ENCODE results near the gene CEP192.

CEP192 gene

DNA sequence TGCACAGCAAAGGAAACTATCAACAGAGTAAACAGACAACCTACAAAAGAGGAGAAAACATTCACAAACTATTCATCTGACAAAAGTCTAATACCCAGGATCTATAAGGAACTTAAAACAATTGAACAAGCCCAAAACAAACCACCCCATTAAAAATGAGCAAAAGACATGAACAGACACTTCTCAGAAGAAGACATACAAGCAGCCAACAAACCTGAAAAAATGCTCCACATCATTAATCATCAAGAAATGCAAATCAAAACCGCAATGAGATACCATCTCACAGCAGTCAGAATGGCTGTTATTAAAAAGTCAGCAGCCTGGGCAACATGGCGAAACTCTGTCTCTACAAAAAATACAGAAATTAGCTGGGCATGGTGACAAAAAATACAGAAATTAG is 117.2 kb downstream of the CEP192 start (continued):
- TF ChIP-seq, protein P1, sequence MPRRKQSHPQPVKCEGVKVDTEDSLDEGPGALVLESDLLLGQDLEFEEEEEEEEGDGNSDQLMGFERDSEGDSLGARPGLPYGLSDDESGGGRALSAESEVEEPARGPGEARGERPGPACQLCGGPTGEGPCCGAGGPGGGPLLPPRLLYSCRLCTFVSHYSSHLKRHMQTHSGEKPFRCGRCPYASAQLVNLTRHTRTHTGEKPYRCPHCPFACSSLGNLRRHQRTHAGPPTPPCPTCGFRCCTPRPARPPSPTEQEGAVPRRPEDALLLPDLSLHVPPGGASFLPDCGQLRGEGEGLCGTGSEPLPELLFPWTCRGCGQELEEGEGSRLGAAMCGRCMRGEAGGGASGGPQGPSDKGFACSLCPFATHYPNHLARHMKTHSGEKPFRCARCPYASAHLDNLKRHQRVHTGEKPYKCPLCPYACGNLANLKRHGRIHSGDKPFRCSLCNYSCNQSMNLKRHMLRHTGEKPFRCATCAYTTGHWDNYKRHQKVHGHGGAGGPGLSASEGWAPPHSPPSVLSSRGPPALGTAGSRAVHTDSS (tag by site-specific recombination; IDR thresholded peaks at IDR 0.05), result no peak
- TF ChIP-seq ZNF677 (tag by site-specific recombination; IDR thresholded peaks at IDR 0.05) (no peak), SCRT1 (tag by site-specific recombination; IDR thresholded peaks at IDR 0.05; ENCODE audit: borderline replicate concordance) (no peak), ZFP41 (tag by site-specific recombination; IDR thresholded peaks at IDR 0.05; ENCODE audit: borderline replicate concordance) (no peak), ZNF121 (tag by site-specific recombination; IDR thresholded peaks at IDR 0.05) (no peak)
- TF ChIP-seq, protein P2, sequence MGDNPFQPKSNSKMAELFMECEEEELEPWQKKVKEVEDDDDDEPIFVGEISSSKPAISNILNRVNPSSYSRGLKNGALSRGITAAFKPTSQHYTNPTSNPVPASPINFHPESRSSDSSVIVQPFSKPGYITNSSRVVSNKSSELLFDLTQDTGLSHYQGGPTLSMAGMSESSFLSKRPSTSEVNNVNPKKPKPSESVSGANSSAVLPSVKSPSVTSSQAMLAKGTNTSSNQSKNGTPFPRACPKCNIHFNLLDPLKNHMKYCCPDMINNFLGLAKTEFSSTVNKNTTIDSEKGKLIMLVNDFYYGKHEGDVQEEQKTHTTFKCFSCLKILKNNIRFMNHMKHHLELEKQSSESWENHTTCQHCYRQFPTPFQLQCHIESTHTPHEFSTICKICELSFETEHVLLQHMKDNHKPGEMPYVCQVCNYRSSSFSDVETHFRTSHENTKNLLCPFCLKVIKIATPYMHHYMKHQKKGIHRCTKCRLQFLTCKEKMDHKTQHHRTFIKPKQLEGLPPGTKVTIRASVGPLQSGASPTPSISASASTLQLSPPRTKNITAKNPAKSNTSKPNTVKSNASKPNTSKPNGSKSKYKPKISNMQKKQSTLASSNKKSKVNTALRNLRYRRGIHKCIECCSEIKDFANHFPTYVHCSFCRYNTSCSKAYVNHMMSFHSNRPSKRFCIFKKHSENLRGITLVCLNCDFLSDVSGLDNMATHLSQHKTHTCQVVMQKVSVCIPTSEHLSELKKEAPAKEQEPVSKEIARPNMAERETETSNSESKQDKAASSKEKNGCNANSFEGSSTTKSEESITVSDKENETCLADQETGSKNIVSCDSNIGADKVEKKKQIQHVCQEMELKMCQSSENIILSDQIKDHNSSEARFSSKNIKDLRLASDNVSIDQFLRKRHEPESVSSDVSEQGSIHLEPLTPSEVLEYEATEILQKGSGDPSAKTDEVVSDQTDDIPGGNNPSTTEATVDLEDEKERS (tag by site-specific recombination; IDR thresholded peaks at IDR 0.05), result no peak
- TF ChIP-seq, protein P3, sequence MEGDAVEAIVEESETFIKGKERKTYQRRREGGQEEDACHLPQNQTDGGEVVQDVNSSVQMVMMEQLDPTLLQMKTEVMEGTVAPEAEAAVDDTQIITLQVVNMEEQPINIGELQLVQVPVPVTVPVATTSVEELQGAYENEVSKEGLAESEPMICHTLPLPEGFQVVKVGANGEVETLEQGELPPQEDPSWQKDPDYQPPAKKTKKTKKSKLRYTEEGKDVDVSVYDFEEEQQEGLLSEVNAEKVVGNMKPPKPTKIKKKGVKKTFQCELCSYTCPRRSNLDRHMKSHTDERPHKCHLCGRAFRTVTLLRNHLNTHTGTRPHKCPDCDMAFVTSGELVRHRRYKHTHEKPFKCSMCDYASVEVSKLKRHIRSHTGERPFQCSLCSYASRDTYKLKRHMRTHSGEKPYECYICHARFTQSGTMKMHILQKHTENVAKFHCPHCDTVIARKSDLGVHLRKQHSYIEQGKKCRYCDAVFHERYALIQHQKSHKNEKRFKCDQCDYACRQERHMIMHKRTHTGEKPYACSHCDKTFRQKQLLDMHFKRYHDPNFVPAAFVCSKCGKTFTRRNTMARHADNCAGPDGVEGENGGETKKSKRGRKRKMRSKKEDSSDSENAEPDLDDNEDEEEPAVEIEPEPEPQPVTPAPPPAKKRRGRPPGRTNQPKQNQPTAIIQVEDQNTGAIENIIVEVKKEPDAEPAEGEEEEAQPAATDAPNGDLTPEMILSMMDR (tag by site-specific recombination; IDR thresholded peaks at IDR 0.05), result no peak

- CTCF ChIA-PET, result no interaction called here
- peaks cover 55 to 57% of the 10 kb centered on the region in 2 experiments for H3K36me3 ChIP-seq (ENCODE audit: control insufficient read depth in 2 of 2, insufficient read depth in 1 of 2, low read length in 2 of 2)
Measured at GRCh38 chr18:13110559-13110958, 119.4 kb downstream of the CEP192 start.

GRCh38 chr18:13112982-13113381 is 121.8 kb downstream of the CEP192 start:
- POLR2A ChIA-PET, result interaction anchor here (1.2 kb wide), 1 partner anchor 12 kb away, joined by 4 read pairs; no protein-coding TSS in a partner anchor
- Histone ChIP-seq H3K36me3 (ENCODE audit: control insufficient read depth in 2 of 2, insufficient read depth in 1 of 2, low read length in 2 of 2) (peaks cover 45 to 48% of the 10 kb centered on the region in 2 experiments), H3K4me1 (ENCODE audit: control insufficient read depth, insufficient read depth, low read length) (no peaks in the 10 kb centered on the region), H3K27ac (ENCODE audit: extremely low read depth, low read depth, low read length) (no peak overlapping the region), H3K9me3 (ENCODE audit: control insufficient read depth, insufficient read depth, low read depth, low read length) (no peaks in the 10 kb centered on the region), H3K4me3 (ENCODE audit: low read depth, low read length) (no peak overlapping the region)
- TF ChIP-seq, protein P3 (tag by site-specific recombination; IDR thresholded peaks at IDR 0.05), result peak; percentile 48; the same call in 1 of the 2 replicates
- TF ChIP-seq ZNF274 (IDR thresholded peaks at IDR 0.05; ENCODE audit: low read length) (no peak), ZNF274 (tag by site-specific recombination; IDR thresholded peaks at IDR 0.05; ENCODE audit: borderline replicate concordance) (no peak), ZSCAN30 (tag by site-specific recombination; IDR thresholded peaks at IDR 0.05) (no peak), PRDM1 (tag by site-specific recombination; IDR thresholded peaks at IDR 0.05) (no peak)
- CTCF ChIA-PET, result interaction anchor here (0.6 to 1.4 kb wide), 13 partner anchors 9 to 688 kb away, joined by 3 to 6 read pairs (median 3); no protein-coding TSS in a partner anchor

More at GRCh38 chr18:13110559-13110958, 119.4 kb downstream of the CEP192 start:
- Histone ChIP-seq H3K4me3 (ENCODE audit: low read depth, low read length) (no peak overlapping the region), H3K27ac (ENCODE audit: extremely low read depth, low read depth, low read length) (no peak overlapping the region), H3K9me3 (ENCODE audit: control insufficient read depth, insufficient read depth, low read depth, low read length) (no peaks in the 10 kb centered on the region), H3K4me1 (ENCODE audit: control insufficient read depth, insufficient read depth, low read length) (no peaks in the 10 kb centered on the region)
- POLR2A ChIA-PET, result no interaction called here
- no peak for TF ChIP-seq ZNF433 (tag by site-specific recombination; IDR thresholded peaks at IDR 0.05; ENCODE audit: low read depth)
- no peak for TF ChIP-seq ZNF280C (tag by site-specific recombination; IDR thresholded peaks at IDR 0.05)
- no peak for TF ChIP-seq ZNF830 (tag by site-specific recombination; IDR thresholded peaks at IDR 0.05; ENCODE audit: low read depth)
- no peak for TF ChIP-seq SP7 (tag by site-specific recombination; IDR thresholded peaks at IDR 0.05)
